GM12878 (cell line): ENCODE measurements around the gene BCO1.

ENCODE experiments used
- BCL11A ChIP-seq: IDR thresholded peaks from 2 replicates; pipeline ENCODE4 v1.6.1; 2011; ENCODE audit warnings: low read depth, low read length
- CEBPB ChIP-seq, 2 experiments: fragments of 150-350 bp in 1 of 2; IDR thresholded peaks; 2 replicates each; pipeline ENCODE4 v1.6.1; 2012 to 2014; ENCODE audit warnings: low read depth in 2 of 2, low read length in 2 of 2, borderline replicate concordance in 1 of 2, inconsistent platforms in 1 of 2
- EZH2 ChIP-seq: IDR thresholded peaks from 2 replicates; pipeline ENCODE4 v1.6.1; 2012; ENCODE audit warnings: low read depth, mild to moderate bottlenecking, control low read depth, inconsistent platforms, low read length, borderline replicate concordance; ENCODE audit not compliant: control insufficient read depth
- FOXM1 ChIP-seq: IDR thresholded peaks from 2 replicates; pipeline ENCODE4 v1.6.1; 2012; ENCODE audit warnings: low read depth, mild to moderate bottlenecking, inconsistent platforms, low read length, moderate library complexity
- POLR2A ChIP-seq: IDR thresholded peaks from 2 replicates; pipeline ENCODE4 v1.6.1; 2011; ENCODE audit warnings: low read depth, mild to moderate bottlenecking, low read length
- POLR2AphosphoS2 ChIP-seq: IDR thresholded peaks from 2 replicates; pipeline ENCODE4 v1.6.1; 2011; ENCODE audit warnings: low read depth, mild to moderate bottlenecking, low read length, improper control_type of control experiment, moderate library complexity
- POLR2AphosphoS5 ChIP-seq: IDR thresholded peaks from 2 replicates; pipeline ENCODE4 v1.6.1; 2011; ENCODE audit warnings: mild to moderate bottlenecking, low read length, inconsistent platforms
- SREBF2 ChIP-seq: IDR thresholded peaks from 2 replicates; pipeline ENCODE4 v1.6.1; 2012; ENCODE audit warnings: mild to moderate bottlenecking, low read length
- TF ChIP-seq, protein P1 (sequence below), 3 experiments: IDR thresholded peaks in 2 of 3; conservative IDR thresholded peaks in 1 of 3; 2 replicates each; pipeline ENCODE4 v1.5.1; 2011; ENCODE audit warnings: low read depth in 3 of 3, low read length in 3 of 3, mild to moderate bottlenecking in 3 of 3, control low read depth in 2 of 3, moderate library complexity in 2 of 3, inconsistent platforms in 1 of 3, mixed read lengths in 1 of 3; ENCODE audit not compliant: control insufficient read depth in 2 of 3, insufficient read depth in 1 of 3; ENCODE audit errors: extremely low read depth in 1 of 3
- TF ChIP-seq, protein P2 (sequence below): fragments of 450-650 bp; IDR thresholded peaks from 2 replicates; pipeline ENCODE4 v1.6.1; 2016; ENCODE audit warnings: mild to moderate bottlenecking, moderate library complexity, borderline replicate concordance
- TF ChIP-seq, protein P3 (sequence below): IDR thresholded peaks from 2 replicates; pipeline ENCODE4 v1.6.1; 2012; ENCODE audit warnings: improper control_type of control experiment, low read depth, low read length; ENCODE audit not compliant: insufficient replicate concordance
- TF ChIP-seq, protein P4 (sequence below): IDR thresholded peaks from 2 replicates; pipeline ENCODE4 v1.6.1; 2012; ENCODE audit warnings: low read depth, low read length, improper control_type of control experiment

DNA sequence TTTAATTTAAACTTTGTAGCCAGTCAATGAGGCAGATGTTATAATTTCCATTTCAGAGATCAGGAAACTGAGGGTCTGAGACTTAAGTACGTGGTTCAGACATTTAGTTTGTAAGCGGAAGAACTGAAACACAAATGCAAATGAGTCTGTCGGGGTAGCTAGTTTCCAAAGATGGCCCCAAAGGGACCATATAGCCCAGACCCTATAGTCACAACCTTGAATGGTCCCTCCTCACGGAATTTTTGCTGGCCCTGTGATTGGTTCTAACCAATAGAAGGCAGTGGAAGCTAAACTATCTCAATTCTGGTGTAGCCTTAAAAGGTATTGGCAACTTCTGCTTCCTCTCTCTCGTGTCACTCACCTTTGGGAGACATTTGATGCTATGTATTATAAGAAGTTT is 7.5 kb upstream of the BCO1 start:
- TF ChIP-seq CEBPB (IDR thresholded peaks at IDR 0.05; ENCODE audit: borderline replicate concordance in 1 of 2, low read depth in 2 of 2, low read length in 2 of 2) (no peak), POLR2AphosphoS5 (no peak), FOXM1 (no peak), POLR2A (no peak), POLR2AphosphoS2 (no peak), EZH2 (no peak), BCL11A (no peak), SREBF2 (no peak)
- TF ChIP-seq, protein P1, sequence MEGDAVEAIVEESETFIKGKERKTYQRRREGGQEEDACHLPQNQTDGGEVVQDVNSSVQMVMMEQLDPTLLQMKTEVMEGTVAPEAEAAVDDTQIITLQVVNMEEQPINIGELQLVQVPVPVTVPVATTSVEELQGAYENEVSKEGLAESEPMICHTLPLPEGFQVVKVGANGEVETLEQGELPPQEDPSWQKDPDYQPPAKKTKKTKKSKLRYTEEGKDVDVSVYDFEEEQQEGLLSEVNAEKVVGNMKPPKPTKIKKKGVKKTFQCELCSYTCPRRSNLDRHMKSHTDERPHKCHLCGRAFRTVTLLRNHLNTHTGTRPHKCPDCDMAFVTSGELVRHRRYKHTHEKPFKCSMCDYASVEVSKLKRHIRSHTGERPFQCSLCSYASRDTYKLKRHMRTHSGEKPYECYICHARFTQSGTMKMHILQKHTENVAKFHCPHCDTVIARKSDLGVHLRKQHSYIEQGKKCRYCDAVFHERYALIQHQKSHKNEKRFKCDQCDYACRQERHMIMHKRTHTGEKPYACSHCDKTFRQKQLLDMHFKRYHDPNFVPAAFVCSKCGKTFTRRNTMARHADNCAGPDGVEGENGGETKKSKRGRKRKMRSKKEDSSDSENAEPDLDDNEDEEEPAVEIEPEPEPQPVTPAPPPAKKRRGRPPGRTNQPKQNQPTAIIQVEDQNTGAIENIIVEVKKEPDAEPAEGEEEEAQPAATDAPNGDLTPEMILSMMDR (IDR thresholded peaks at IDR 0.05 in 2 of 3, conservative IDR thresholded peaks at IDR 0.05 in 1 of 3; ENCODE audit: control insufficient read depth in 2 of 3, extremely low read depth in 1 of 3, insufficient read depth in 1 of 3, low read depth in 3 of 3, low read length in 3 of 3), result no peak
- TF ChIP-seq, protein P2, sequence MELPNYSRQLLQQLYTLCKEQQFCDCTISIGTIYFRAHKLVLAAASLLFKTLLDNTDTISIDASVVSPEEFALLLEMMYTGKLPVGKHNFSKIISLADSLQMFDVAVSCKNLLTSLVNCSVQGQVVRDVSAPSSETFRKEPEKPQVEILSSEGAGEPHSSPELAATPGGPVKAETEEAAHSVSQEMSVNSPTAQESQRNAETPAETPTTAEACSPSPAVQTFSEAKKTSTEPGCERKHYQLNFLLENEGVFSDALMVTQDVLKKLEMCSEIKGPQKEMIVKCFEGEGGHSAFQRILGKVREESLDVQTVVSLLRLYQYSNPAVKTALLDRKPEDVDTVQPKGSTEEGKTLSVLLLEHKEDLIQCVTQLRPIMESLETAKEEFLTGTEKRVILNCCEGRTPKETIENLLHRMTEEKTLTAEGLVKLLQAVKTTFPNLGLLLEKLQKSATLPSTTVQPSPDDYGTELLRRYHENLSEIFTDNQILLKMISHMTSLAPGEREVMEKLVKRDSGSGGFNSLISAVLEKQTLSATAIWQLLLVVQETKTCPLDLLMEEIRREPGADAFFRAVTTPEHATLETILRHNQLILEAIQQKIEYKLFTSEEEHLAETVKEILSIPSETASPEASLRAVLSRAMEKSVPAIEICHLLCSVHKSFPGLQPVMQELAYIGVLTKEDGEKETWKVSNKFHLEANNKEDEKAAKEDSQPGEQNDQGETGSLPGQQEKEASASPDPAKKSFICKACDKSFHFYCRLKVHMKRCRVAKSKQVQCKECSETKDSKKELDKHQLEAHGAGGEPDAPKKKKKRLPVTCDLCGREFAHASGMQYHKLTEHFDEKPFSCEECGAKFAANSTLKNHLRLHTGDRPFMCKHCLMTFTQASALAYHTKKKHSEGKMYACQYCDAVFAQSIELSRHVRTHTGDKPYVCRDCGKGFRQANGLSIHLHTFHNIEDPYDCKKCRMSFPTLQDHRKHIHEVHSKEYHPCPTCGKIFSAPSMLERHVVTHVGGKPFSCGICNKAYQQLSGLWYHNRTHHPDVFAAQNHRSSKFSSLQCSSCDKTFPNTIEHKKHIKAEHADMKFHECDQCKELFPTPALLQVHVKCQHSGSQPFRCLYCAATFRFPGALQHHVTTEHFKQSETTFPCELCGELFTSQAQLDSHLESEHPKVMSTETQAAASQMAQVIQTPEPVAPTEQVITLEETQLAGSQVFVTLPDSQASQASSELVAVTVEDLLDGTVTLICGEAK, result no peak
- TF ChIP-seq, protein P3, sequence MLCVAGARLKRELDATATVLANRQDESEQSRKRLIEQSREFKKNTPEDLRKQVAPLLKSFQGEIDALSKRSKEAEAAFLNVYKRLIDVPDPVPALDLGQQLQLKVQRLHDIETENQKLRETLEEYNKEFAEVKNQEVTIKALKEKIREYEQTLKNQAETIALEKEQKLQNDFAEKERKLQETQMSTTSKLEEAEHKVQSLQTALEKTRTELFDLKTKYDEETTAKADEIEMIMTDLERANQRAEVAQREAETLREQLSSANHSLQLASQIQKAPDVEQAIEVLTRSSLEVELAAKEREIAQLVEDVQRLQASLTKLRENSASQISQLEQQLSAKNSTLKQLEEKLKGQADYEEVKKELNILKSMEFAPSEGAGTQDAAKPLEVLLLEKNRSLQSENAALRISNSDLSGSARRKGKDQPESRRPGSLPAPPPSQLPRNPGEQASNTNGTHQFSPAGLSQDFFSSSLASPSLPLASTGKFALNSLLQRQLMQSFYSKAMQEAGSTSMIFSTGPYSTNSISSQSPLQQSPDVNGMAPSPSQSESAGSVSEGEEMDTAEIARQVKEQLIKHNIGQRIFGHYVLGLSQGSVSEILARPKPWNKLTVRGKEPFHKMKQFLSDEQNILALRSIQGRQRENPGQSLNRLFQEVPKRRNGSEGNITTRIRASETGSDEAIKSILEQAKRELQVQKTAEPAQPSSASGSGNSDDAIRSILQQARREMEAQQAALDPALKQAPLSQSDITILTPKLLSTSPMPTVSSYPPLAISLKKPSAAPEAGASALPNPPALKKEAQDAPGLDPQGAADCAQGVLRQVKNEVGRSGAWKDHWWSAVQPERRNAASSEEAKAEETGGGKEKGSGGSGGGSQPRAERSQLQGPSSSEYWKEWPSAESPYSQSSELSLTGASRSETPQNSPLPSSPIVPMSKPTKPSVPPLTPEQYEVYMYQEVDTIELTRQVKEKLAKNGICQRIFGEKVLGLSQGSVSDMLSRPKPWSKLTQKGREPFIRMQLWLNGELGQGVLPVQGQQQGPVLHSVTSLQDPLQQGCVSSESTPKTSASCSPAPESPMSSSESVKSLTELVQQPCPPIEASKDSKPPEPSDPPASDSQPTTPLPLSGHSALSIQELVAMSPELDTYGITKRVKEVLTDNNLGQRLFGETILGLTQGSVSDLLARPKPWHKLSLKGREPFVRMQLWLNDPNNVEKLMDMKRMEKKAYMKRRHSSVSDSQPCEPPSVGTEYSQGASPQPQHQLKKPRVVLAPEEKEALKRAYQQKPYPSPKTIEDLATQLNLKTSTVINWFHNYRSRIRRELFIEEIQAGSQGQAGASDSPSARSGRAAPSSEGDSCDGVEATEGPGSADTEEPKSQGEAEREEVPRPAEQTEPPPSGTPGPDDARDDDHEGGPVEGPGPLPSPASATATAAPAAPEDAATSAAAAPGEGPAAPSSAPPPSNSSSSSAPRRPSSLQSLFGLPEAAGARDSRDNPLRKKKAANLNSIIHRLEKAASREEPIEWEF, result no peak
- TF ChIP-seq, protein P4, sequence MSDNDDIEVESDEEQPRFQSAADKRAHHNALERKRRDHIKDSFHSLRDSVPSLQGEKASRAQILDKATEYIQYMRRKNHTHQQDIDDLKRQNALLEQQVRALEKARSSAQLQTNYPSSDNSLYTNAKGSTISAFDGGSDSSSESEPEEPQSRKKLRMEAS, result no peak
